Measurements from ENCODE around the gene TBC1D1. TPM values are rescaled to one million over a fixed set of nuclear protein-coding genes. Genes with fewer than 3 reads are reported as not detected.

The TBC1D1 gene
- total RNA-seq, 4 donors from 2014 or later: 66.2 to 120 (median 87.9) TPM

DNA sequence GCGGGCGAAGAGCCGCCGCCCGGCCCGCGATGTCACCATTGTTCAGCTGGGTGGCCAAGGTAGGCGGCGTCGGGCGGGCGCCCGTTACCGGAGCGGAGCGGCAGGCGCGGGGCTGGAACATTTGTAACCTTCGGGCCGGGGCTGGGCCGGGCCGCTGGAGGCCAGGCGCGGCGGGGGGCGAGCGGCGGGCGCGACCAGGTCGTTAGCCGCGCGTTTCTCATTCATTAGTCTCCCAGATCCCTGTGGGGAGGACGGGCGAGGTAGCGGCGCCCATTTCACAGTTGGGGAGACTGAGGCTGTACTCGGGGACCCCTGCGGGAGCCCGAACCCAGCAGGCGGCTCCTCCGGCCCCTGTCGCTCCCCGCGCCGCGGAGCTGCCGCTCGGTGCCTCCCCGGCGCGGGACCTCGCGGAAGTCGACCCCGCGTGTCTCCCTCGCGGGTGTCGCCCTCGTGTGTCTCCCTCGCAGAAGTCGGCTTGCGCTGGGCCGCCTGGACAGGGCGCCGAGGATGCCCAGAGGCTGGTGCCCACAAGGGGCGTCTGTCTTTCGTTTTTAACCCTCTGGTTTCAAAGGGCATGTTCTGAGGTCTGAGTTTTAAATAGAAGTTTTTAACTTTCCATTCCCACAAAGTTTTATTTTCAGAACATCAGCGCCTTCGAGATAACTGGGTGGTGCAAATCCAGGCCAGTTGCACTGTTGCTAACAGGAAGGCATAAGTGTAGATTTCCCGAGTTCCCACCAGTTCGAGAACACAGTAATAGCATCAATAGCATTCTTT, 86.8 kb downstream of the TBC1D1 start:
- Histone ChIP-seq H3K27me3 (no peaks in the 10 kb centered on the region), H3K36me3 (no peaks in the 10 kb centered on the region), H3K9me3 (no peaks in the 10 kb centered on the region), H3K4me3 (peak overlapping the region; percentile 77 to 94 (median 84)), H3K27ac (peak overlapping the region; percentile 94 to 99 (median 95)), H3K4me1 (peaks cover 0 to 21% (median 1%) of the 10 kb centered on the region in 4 donors)
- TF ChIP-seq, protein P1, sequence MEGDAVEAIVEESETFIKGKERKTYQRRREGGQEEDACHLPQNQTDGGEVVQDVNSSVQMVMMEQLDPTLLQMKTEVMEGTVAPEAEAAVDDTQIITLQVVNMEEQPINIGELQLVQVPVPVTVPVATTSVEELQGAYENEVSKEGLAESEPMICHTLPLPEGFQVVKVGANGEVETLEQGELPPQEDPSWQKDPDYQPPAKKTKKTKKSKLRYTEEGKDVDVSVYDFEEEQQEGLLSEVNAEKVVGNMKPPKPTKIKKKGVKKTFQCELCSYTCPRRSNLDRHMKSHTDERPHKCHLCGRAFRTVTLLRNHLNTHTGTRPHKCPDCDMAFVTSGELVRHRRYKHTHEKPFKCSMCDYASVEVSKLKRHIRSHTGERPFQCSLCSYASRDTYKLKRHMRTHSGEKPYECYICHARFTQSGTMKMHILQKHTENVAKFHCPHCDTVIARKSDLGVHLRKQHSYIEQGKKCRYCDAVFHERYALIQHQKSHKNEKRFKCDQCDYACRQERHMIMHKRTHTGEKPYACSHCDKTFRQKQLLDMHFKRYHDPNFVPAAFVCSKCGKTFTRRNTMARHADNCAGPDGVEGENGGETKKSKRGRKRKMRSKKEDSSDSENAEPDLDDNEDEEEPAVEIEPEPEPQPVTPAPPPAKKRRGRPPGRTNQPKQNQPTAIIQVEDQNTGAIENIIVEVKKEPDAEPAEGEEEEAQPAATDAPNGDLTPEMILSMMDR (IDR thresholded peaks at IDR 0.05): peak; percentile 48 to 80 (median 67)
- TF ChIP-seq POLR2A (IDR thresholded peaks at IDR 0.05): peak in 1 of 2 donors; percentile 49
- peak; percentile 74 to 92 (median 81) for DNase-seq

DNA sequence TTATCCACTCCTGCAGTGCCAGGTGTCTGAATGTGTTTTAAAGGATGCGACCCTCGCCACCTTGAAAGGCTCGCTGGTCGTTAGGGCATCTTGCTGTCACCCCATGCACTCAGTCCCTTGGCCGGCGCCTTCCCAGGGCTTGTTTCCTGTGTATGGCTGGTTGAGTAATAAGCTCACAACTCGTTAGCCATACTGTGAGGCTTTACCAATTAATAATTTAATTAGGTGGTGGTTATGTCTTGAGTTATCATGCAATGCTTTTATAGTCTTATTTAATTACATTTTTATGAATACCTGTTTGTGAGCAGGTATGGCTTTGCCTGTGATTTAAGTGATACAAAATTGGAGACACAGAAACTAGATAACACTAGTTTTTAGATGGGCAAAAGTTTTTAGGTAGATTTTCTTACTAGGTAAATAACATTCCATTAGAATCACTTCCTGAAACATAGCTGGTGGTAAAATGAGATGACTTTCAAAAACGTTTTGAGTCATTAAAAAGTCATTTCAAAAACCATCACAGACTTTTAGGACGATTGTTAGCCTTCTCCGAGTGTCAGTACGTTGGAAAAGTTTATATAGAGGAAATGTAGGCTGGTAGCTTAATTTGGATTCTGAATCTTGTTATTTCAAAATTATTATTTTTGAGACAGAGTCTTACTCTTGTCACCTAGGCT, 87.5 kb downstream of the TBC1D1 start:
- H3K27me3 ChIP-seq: no peaks in the 10 kb centered on the region
- peaks cover 0 to 21% (median 1%) of the 10 kb centered on the region in 4 donors for H3K4me1 ChIP-seq
- no peak for TF ChIP-seq POLR2A (IDR thresholded peaks at IDR 0.05)
- TF ChIP-seq, protein P1 (IDR thresholded peaks at IDR 0.05): no peak
- peak overlapping the region; percentile 77 to 94 (median 84) for H3K4me3 ChIP-seq
- DNase-seq: peak in 2 of 3 donors; percentile 48 to 74
- peak overlapping the region; percentile 94 to 99 (median 95) for H3K27ac ChIP-seq
- no peaks in the 10 kb centered on the region for H3K36me3 ChIP-seq
- H3K9me3 ChIP-seq: no peaks in the 10 kb centered on the region

DNA sequence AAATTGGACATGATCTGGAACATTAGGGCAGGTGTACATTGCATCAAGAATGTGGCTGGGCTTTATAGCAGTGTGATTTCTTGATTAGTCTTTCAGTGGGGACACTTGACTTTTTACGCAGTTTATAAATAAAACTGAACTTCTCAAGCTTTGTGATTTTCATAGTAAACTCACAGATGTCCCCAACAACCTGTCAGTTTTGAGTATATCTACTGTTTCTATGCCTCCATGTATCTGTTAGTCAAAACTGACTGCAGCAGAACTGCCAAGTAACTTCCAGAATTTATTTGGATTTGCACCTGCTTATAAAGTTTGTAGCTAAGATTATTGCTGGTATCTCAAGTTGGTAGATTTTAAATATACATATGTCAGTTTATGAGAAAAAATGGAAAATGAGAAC, 89.4 kb downstream of the TBC1D1 start:
- H3K4me3 ChIP-seq: no peak overlapping the region
- no peak overlapping the region for H3K27ac ChIP-seq
- H3K4me1 ChIP-seq: peaks cover 0 to 21% (median 1%) of the 10 kb centered on the region in 4 donors
- no peak for DNase-seq
- no peak for TF ChIP-seq POLR2A (IDR thresholded peaks at IDR 0.05)
- TF ChIP-seq, protein P1 (IDR thresholded peaks at IDR 0.05): no peak
- H3K36me3 ChIP-seq: no peaks in the 10 kb centered on the region
- H3K27me3 ChIP-seq: no peaks in the 10 kb centered on the region
- no peaks in the 10 kb centered on the region for H3K9me3 ChIP-seq

DNA sequence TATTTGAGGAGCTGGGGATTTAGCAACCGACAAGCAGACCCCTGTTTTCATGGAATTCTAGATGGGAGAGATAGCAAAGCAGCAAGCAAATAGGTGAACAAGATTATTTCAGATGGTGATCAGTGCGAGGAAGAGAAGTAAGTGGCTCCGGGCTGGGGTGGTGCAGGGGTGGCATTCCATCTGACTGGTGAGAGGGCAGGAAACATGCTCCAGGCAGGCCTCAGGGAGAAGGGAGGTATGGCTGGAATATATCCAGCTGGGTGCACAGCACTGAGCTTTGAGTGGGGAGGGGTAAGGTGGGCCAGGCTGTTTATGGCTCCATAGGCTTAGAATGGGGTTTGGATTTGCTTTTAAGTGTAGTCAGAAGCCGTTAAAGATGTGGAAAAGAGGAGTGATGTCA, 90.5 kb downstream of the TBC1D1 start:
- Histone ChIP-seq H3K27me3 (no peaks in the 10 kb centered on the region), H3K4me3 (no peak overlapping the region), H3K4me1 (peaks cover 0 to 13% (median 0%) of the 10 kb centered on the region in 4 donors), H3K36me3 (no peaks in the 10 kb centered on the region), H3K9me3 (no peaks in the 10 kb centered on the region), H3K27ac (no peak overlapping the region)
- DNase-seq: no peak
- TF ChIP-seq, protein P1 (IDR thresholded peaks at IDR 0.05): no peak
- no peak for TF ChIP-seq POLR2A (IDR thresholded peaks at IDR 0.05)

DNA sequence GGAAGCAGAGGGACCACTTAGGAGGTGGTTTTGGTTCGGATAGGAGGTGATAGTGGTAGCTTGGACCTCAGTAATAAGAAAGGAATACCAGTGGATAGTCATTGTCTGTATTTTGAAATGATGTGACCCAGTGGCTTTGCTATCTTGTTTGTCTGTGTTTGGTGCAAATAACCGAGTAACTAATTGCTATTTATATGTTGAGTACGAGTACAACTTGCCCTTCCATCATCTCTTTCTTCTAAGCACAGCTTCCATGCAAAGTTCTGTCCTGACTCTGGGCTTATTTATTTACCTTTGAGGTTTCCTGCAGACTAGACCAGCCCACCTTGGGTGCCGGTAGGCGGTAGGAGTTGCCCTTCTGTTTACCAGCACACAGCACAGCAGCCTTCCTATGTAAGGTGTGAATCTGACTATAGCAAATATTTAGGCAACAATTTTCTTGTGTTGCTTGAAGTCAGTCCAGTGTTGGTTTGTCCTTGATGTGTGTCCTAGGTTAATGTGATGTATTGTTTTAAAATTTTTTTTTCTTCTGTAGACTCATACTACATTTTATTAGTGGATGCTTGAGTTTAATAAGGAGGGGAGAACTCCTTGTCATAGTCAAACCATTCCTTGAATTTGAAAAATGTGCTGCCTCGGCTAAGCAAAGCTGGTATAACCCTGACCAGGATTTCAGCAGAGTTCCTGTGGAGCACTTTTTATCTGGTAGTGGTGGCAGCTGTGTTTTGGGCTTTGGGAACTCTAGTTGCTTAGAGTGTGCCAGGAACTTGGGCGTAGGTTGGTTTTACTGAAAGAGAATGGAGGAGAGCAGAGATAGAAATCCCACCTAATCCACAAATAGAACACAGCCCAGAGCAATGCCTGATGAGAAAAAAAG, 91.2 kb downstream of the TBC1D1 start:
- no peaks in the 10 kb centered on the region for H3K27me3 ChIP-seq
- H3K36me3 ChIP-seq: no peaks in the 10 kb centered on the region
- TF ChIP-seq, protein P1 (IDR thresholded peaks at IDR 0.05): no peak
- no peak for TF ChIP-seq POLR2A (IDR thresholded peaks at IDR 0.05)
- H3K4me1 ChIP-seq: peaks cover 0 to 12% (median 0%) of the 10 kb centered on the region in 4 donors
- DNase-seq: no peak
- no peaks in the 10 kb centered on the region for H3K9me3 ChIP-seq
- no peak overlapping the region for H3K4me3 ChIP-seq
- H3K27ac ChIP-seq: peak overlapping the region in 1 of 4 donors; percentile 33
